Adipocyte (in vitro differentiated cells): ENCODE measurements around the gene PDXK.
A peak's percentile ranks its signal among the peaks of the same experiment; 100 is the strongest.

ENCODE experiments used
- DNase-seq: peaks from one replicate; pipeline ENCODE4 v3.0.0-alpha.2; 2015; ENCODE audit warnings: low read depth
- H3K27me3 ChIP-seq: replicated peaks from 2 replicates; pipeline ENCODE4 v1.7.0; 2013; ENCODE audit warnings: mild to moderate bottlenecking, low read length, moderate library complexity; ENCODE audit not compliant: control insufficient read depth, insufficient read depth
- H3K36me3 ChIP-seq: 2 replicates; pipeline ENCODE4 v1.7.0; 2013; ENCODE audit warnings: low read length, mild to moderate bottlenecking, moderate library complexity; ENCODE audit not compliant: control insufficient read depth, insufficient read depth, severe bottlenecking
- H3K4me1 ChIP-seq: 2 replicates; pipeline ENCODE4 v1.7.0; 2013; ENCODE audit warnings: mild to moderate bottlenecking, low read length, moderate library complexity; ENCODE audit not compliant: control insufficient read depth, insufficient read depth
- H3K4me3 ChIP-seq: 2 replicates; pipeline ENCODE4 v1.7.0; 2013; ENCODE audit warnings: mild to moderate bottlenecking, low read length, moderate library complexity
- H3K9ac ChIP-seq: 2 replicates; pipeline ENCODE4 v1.7.0; 2013; ENCODE audit warnings: mild to moderate bottlenecking, low read length, moderate library complexity
- H3K9me3 ChIP-seq: 2 replicates; pipeline ENCODE4 v1.7.0; 2013; ENCODE audit warnings: mild to moderate bottlenecking, low read length, moderate library complexity; ENCODE audit not compliant: control insufficient read depth

PDXK gene

DNA sequence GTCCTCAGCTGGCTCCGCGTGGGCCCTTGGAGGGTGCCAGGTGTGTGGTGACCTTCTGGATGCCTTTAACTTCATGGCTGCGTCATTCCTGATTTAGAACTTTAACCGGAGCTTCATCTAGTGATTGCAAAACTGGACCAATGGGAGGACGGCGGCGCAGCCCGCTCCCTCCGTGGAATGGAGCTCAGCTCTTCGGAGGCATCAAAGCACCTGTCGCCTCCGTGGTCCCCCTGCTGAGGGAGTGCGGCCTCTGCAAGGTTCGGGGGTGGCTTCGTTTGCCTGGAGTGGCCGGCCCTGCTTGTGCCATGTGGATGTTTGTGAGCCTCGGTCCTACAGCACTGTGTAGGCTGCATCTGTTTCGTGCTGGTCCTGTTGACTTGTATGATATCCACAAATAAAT, 43.0 kb downstream of the PDXK start:
- H3K9ac ChIP-seq: no peak overlapping the region
- H3K4me1 ChIP-seq: peaks cover 36% of the 10 kb centered on the region
- no peaks in the 10 kb centered on the region for H3K9me3 ChIP-seq
- no peaks in the 10 kb centered on the region for H3K27me3 ChIP-seq
- H3K36me3 ChIP-seq: peaks cover 54% of the 10 kb centered on the region
- no peak overlapping the region for H3K4me3 ChIP-seq
- DNase-seq: no peak

- no peak for DNase-seq
- H3K9ac ChIP-seq: no peak overlapping the region
- H3K36me3 ChIP-seq: peaks cover 51% of the 10 kb centered on the region
- no peaks in the 10 kb centered on the region for H3K9me3 ChIP-seq
- peaks cover 31% of the 10 kb centered on the region for H3K4me1 ChIP-seq
- no peaks in the 10 kb centered on the region for H3K27me3 ChIP-seq
- H3K4me3 ChIP-seq: no peak overlapping the region
Measured at GRCh38 chr21:43762303-43763128, 43.6 kb downstream of the PDXK start.

DNA sequence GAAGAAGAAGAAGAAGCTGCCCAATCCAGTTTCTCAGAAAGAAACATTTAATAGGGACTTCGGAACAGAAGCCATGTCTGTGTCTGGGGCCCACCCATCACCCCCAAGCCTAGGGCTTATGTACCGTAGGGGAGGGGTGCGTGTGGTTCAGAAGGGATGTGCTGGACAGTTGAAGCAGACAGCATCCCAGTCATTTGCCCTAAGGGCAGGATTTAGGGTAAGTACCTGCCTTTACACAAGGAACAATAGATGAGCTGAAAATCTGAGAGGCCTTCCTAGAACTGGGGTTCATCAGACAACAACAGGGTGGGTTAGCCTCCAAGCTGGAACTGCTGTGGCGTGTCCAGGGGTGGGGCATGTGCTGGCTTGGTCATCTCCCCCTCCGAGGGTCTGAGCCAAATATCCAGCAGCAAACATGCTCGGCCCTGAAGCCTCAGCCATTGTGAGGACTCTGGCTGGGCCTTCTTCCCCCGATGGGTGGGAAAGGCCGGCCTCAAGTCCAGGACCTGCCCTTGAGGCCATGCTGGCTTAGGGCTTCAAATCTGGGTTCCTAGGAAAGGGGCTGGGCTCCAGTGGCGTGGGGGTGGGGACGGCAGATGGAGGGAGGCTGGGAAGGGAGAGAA, 45.1 kb downstream of the PDXK start:
- Histone ChIP-seq H3K27me3 (no peaks in the 10 kb centered on the region), H3K4me1 (peaks cover 29% of the 10 kb centered on the region), H3K36me3 (peaks cover 43% of the 10 kb centered on the region), H3K9ac (no peak overlapping the region), H3K9me3 (no peaks in the 10 kb centered on the region), H3K4me3 (no peak overlapping the region)
- no peak for DNase-seq

DNA sequence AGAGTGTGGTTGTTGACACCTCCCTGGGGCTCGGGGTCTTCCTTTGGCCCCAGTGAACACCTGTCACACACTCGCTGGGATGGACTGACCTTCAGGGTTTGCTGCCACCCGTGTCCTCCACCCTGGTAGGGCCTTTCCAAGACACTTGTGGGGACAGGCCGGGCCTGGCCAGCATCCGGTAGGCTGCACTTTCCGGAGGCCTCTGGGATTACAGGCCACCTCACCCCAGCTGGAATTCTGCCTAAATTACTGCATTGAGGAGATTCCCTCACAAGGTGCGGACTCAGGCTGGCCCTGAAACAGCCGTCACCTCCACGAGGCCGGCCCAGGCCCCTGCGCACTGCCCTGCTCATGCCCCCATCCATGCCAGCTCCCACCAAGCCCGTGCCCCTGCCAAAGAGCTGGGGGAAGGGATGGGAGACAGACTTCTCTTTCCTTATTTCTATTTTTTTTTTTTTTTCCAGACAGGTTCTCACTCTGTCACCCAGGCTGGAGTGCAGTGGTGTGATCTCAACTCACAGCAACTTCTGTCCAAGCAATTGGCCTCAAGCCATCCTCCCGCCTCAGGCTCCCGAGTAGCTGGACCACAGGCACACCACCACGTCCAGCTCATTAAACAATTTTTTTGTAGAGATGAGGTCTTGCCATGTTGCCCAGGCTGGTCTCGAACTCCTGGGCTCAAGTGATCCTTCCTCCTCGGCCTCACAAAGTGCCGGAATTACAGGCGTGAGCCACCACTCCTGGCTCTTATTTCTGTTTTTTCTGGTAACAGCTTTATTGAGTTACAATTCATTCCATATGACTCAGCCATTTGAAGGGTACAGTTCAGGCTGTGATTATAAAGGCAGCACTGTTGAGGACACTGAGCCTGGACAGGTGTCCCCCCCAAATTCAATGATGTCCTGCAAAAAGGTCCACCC, 45.9 kb downstream of the PDXK start:
- no peak overlapping the region for H3K9ac ChIP-seq
- H3K4me1 ChIP-seq: peaks cover 25% of the 10 kb centered on the region
- no peaks in the 10 kb centered on the region for H3K27me3 ChIP-seq
- no peak overlapping the region for H3K4me3 ChIP-seq
- peak; percentile 7 for DNase-seq
- no peaks in the 10 kb centered on the region for H3K9me3 ChIP-seq
- peaks cover 35% of the 10 kb centered on the region for H3K36me3 ChIP-seq

GRCh38 chr21:43766734-43767497, 48.0 kb downstream of the PDXK start:
- H3K4me1 ChIP-seq: peaks cover 29% of the 10 kb centered on the region
- H3K4me3 ChIP-seq: no peak overlapping the region
- peaks cover 19% of the 10 kb centered on the region for H3K36me3 ChIP-seq
- no peak overlapping the region for H3K9ac ChIP-seq
- DNase-seq: no peak
- no peaks in the 10 kb centered on the region for H3K27me3 ChIP-seq
- no peaks in the 10 kb centered on the region for H3K9me3 ChIP-seq

- Histone ChIP-seq H3K9ac (peak overlapping the region; percentile 88), H3K4me1 (peaks cover 29% of the 10 kb centered on the region), H3K9me3 (no peaks in the 10 kb centered on the region), H3K4me3 (no peak overlapping the region), H3K27me3 (no peaks in the 10 kb centered on the region), H3K36me3 (peaks cover 14% of the 10 kb centered on the region)
- DNase-seq: no peak
Measured at GRCh38 chr21:43767498-43767983, 48.6 kb downstream of the PDXK start.

- DNase-seq: peak; percentile 85
- Histone ChIP-seq H3K4me3 (no peak overlapping the region), H3K4me1 (peaks cover 29% of the 10 kb centered on the region), H3K27me3 (no peaks in the 10 kb centered on the region), H3K9ac (peak overlapping the region; percentile 88), H3K36me3 (peaks cover 15% of the 10 kb centered on the region), H3K9me3 (no peaks in the 10 kb centered on the region)
Measured at GRCh38 chr21:43767984-43768867, 49.3 kb downstream of the PDXK start.

- H3K36me3 ChIP-seq: peaks cover 19% of the 10 kb centered on the region
- DNase-seq: no peak
- no peaks in the 10 kb centered on the region for H3K9me3 ChIP-seq
- no peaks in the 10 kb centered on the region for H3K27me3 ChIP-seq
- H3K4me3 ChIP-seq: no peak overlapping the region
- peaks cover 29% of the 10 kb centered on the region for H3K4me1 ChIP-seq
- peak overlapping the region; percentile 88 for H3K9ac ChIP-seq
Measured at GRCh38 chr21:43768868-43769167, 49.9 kb downstream of the PDXK start.

DNA sequence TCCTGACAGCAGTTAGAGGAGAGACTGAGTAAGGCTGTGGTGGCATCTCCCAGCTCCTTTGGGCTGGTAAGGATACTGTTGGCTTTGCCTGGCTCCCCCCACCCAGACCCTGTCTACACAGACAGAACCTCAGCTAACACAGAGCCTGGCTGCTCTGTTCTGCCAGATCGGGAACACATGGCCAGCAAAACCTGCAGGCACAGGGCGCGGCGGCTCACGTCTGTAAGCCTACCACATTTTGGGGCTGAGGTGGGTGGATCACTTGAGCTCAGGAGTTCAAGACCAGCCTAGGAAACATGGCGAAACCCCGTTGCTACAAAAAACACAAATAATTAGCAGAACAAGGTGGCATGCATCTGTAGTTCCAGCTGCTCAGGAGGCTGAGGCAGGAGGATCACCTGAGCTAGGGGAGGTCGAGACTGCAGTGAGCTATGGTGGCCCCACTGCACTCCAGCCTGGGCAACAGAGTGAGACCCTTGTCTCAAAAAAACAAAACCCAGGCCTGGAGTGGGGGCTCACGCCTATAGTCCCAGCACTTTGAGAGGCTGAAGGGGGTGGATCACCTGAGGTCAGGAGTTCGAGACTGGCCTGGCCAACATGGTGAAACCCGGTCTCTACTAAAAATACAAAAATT, 50.5 kb downstream of the PDXK start:
- Histone ChIP-seq H3K36me3 (peaks cover 21% of the 10 kb centered on the region), H3K27me3 (no peaks in the 10 kb centered on the region), H3K9ac (no peak overlapping the region), H3K4me3 (no peak overlapping the region), H3K9me3 (no peaks in the 10 kb centered on the region), H3K4me1 (peaks cover 30% of the 10 kb centered on the region)
- no peak for DNase-seq
